Measurements from ENCODE around the gene CES5A.
"Not testable (repeated sequence)": the region's sequence is repeated elsewhere in the genome, so short reads cannot be mapped to it uniquely, and the experiment has no call there.

CES5A gene

DNA sequence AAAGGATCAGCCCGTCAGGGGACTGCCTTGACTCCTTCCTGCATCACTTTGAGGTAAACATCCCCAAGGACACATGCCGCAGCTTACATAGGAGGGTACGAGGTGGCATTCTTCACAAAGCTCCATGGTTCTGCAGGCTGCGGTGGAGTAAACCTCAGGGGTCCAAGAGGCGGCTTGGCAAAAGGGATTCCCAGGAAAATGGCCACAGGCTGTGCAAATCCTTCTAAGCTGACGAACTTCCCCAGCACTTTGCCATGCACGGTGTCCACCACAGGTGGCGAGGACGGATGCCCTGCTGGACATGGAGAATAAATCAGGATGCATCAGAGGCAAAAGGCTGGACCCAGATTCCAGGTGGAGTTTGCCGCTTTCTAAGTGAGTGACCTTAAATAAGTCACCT is 46.5 kb downstream of the CES5A start:
- DNase-seq = no peak

DNA sequence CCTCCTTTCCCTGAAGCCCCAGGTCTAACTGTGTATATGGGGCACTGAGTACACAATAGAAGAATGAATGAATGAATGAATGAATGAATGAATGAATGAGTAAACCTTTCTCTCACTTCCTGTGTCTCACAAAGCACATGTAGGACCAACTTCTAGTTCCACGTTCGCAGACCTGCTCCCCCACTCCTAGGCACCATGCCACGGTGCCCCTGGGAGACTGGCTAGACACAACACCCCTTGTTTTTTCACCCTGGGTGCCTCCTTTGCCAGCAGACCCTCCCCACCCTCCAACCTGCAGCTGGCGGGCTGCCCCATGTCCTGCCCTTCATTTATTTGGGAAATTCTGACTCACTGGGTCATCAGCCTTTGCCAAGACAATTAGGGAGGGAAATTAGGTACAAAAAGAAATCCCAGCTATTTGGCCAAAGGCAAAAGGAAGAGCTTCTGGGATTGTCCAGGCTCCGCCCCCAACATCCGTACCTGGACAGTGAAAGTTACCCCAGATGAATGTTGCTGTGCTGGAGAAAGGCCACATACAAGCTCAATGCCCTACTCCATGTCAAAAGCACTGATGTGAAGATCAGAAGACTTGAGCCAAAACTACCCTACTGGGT is 50.0 kb downstream of the CES5A start:
- no peak for DNase-seq

DNA sequence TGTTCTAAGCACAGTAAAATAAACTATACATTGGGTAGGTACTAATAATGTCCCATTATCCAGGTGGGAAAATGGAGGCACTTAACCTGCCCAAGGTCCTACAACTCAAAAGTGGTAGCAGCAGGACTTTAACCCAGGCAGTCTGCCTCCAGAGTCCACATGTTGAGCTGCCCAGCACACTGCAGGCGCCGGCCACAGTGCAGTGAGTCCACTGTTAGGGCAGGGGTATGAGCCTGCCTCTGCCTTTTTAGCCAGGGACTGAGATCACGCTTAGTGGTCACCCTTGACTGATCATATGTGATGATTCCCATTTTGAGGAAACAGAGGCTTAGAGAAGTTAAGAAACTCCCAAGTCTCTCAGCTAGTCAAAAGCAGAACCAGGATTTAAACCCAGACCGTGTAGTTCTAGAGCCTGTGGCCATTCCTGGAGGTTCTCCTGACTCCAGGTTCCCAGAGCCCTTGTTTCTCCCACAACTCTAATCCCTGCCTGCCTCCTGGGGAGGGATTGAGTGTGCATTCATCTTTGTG is 50.6 kb downstream of the CES5A start:
- DNase-seq = no peak

DNA sequence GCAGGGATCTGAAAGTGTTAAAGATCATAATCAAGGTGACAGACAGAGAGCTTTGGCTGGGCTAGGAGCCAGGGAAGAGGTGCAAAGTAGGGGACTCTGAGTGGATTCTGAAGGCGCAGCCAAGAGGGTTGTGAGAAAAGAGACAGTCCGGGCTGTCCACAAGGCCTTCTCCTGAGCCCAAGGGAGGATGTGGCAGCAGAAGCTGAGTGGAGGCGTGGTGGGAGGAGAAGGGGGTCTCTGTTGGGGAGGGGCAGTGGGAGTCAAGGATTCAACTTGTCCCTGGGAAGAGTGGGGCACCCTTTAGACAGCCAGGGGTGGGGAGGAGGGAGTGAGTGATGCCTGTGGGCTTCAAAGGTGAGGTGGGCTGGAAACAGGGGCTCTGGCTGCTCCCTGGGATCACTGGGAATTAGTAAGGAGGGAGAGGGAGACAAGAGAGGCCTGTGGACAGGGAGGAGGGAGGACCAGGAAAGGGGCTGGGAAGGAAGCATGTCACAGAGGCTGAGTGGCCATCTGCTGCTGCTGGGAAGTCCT is 52.8 kb downstream of the CES5A start:
- DNase-seq = no peak

DNA sequence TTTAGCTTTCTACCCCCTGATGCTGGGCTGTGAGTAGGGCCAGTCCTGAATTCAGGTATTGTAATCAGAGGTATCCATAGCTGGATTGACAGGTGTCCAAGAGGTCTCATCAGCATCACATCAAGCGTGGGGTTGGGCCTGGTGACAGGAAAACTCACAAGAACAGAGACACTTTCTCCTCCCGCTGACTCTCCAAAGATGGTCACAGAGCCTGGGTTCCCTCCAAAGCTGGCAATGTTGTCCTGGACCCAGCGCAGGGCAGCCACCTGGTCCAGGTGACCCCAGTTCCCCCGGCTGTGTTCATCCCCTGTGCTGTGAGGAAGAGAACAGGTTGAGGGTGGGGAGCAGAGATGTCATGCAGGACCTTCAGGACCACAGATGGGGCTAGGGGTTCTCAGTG is 54.0 kb downstream of the CES5A start:
- DNase-seq = no peak

DNA sequence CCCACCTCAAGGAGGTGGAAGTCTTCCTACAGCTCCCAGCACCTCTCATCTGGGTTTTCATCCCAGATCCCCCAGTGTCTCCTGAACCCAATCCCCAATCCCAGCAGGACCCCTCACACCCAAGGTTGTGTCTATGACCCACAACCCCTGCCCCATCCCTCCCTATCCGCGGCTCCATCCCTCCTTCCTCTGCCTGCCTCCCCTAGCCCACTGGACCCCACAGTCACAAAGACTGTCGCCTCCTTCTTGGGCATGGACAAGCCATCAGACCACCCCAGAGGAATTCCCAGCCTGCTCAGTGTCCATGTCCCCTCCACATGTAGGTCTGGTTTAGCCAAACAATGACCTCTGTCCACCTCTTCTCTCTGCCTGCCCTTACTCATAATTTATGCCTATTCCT is 54.6 kb downstream of the CES5A start:
- no peak for DNase-seq

DNA sequence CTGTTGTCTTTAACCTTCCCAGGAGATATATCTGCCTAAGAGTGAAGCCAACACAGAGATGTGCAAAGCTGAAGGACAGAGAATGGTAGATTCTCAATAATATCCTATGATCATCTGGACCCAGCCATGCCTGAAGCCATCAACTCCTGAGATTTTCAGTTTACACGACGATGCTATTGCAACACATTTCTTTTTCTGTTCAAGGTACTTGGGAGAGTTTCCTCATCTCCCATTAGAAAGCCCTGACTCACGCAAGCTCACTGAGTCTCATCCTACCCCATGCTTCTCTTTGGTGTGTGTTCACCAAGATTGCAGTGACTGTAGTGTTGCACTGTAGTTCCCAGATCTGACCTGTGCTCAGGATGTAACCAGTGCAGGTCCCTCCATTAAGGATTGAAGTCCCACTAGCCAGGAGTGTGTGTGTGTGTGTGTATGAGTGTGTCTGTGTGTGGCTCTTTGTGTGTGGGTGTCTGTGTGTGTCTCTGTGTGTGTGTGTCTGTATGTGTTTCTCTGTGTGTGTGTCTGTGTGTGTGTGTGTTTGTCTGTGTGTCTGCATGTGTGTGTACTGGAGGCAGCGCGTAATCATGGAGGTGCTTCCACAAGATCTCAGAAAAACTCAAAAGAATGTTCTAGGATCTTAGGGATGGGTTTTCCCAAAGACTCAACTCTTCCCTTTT is 57.8 kb downstream of the CES5A start:
- DNase-seq = no peak

DNA sequence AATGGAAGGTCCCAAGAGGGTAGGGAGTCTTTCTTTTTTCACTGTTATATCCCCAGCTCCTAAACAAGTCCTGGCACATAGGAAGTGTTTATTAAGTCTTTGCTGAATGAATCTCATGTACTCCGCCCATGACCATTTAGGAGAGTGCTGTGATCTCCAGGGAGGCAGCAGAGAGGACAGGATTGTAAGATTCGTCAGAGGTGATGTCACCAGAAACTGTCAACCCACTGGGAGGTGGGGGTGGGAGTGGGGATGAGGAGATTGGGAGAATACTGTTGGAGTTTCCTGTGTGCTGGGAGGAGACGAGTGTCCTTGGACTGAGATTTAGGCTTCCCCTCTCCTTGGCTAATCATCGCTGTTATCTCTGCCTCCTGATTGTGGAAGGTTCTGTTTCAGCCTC is 59.0 kb downstream of the CES5A start:
- DNase-seq = not testable (repeated sequence)

DNA sequence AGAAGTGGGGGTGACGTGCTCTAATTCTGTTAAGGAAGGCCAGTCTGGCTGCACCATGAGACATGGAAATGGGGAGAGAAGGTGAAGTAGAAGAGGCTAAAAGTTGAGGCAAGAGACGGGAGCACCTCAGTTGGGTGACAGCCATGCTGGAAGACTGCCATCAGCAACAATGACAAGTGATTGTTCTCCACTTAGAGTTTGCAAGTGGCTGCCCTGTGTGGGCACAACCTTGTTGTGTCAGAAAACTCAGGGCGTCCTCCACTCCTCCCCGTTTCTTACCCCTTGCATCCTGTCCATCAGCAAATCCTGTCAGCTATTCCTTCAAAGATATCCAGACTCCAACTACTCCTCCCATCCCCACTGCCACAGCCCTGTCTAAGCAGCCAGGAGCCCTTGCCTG is 59.9 kb downstream of the CES5A start:
- no peak for DNase-seq

DNA sequence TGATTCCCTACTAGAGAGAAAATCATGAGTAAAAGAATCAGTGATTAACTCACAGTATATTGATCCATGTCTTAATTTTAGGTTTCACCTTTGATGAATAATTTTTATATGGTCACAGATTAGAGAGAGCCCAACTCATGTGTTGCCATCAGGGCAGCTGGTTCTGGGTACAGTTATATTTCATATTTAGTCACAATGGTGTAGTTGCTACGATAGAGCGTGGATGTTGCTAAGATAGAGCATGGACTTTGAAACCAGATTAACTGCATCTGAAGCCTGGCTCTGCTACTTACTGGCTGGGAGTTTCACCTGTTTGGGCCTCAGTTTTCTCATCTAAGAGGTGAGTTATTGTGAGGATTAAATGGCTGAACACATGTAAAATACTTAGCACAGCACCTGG is 61.0 kb downstream of the CES5A start:
- not testable (repeated sequence) for DNase-seq

DNA sequence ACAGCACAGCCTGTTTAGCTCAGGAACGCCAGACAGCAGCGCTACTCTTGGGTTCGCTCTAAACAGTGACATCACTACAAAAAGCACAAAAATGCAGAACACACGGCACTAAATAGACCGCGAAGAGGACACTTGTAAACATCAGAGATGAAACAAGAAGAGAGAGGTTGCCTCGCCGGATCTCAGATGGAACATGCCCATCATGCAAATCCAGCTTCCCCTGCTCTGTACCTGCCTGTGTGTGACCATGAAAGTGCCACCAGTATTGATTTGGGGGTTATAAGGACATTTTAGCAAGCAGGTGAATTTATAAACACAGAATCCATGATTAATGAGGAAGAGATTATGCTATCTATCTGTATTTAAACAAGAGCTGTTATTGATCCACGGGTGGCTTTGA is 61.4 kb downstream of the CES5A start:
- DNase-seq = not testable (repeated sequence)

DNA sequence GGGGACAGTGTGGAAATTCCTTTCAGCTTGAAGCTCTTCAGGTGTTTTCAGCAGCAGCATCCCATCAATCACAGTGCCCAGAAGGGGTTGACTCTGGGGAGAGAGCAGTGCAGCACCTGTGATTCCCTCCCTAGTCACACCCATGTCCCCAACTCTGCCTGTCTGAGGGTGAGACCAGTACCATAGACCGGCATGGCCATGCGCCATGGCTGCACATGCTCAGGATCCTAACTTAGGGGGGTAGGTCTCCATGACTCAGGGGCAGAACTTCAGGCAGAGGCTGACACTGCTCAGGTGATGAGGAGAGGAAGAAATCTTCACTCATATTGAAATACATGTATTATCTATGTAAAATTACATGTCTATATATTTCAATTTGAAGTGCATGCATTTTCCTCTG is 62.2 kb downstream of the CES5A start:
- DNase-seq = no peak

DNA sequence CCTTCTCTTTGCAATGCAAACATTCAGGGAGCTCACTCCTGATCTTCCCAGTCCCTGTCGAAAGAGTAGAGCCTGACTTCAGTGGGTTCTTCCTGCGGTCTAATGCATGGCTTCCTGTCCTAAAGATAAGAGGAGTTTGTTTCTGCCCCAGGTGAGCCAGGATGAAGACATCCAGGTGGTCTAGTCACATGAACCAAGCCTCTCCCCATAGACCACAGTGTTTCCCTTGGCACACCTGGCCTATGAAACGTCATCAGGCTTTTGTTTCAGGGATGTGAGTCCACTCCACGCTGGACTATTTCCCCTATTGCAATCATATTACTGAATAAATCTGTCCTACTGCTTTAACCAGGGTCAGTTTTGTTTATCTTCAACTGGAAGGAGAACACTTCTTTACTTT is 63.4 kb downstream of the CES5A start:
- no peak for DNase-seq

DNA sequence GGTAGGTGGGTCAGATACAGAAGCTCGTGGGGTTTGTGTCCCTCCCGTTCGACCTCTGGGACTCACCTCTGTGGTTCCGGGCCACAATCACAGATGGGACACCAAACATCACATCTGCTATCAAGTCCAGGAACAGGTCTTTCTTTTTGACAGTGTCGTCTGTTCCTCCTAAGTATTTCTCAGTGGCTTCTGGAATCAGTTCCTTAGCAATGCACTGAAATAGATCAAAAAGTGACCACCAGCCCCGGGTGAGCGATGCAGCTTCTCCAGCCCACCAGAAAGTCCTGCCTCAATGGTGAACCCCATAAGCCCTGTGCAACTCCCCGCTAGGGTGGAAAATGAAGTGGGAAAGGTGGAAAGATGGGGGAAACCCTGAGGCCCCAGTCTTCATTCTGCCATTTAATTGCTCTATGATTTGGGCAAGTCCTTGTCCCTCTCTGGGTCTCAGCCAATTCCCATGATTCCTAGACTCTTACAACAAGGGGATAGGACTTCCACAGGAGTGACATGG is 64.7 kb downstream of the CES5A start:
- no peak for DNase-seq

DNA sequence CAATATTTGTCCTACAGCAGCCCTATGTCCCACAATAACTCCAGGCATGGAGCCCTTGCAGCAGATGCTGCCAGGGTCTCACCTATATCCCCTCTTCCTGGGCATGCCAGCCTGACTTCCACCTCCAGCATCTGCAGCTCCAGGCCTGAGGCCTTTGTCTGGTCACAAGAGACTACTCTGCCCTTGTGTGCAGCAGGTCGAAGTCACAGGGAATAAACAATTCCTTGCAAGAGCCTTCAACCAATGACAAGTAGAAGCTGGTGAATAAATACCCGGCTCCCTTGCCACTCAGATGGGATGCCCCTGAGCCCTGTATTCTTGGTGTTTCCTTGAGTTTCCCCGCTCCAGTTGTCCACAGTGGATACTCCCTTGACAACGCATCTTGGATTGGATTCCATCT is 65.3 kb downstream of the CES5A start:
- no peak for DNase-seq

DNA sequence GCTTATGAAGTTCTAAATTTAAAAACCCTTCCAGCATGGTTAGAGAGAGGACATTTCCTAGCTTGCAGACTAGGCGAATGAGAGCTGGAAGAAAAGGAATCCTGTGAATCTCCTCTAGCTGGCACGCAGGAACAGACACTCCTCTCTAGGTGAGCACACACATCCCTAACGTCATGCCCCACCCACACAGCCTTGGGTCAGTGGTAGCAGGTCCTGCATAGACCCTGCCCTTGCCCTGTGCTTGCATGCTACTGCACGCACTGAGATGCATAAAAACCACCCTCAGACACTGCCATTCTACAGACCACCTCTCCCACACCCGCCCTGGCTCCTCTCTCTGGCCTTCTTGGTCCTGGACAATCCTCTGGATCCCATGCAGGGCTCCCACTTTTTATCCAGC is 65.8 kb downstream of the CES5A start:
- DNase-seq = no peak

DNA sequence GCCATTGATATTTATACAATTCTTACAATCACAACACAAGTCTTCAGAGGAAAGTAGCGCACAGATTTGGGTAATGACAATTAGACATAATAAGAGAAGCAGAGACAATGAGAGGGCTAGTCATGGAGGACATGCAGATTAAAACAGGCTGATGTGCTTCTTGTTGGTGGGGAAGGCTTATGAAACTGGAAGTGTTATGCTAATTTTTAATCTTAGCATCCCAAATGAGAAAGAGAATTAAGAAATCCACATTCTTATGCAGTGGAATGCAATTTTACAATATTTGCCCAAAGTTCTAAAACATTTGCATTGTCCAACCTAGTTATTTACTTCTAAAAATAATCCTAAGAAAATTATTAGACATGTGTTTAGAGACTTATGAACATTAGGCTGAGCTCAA is 66.9 kb downstream of the CES5A start:
- DNase-seq = not testable (repeated sequence)

DNA sequence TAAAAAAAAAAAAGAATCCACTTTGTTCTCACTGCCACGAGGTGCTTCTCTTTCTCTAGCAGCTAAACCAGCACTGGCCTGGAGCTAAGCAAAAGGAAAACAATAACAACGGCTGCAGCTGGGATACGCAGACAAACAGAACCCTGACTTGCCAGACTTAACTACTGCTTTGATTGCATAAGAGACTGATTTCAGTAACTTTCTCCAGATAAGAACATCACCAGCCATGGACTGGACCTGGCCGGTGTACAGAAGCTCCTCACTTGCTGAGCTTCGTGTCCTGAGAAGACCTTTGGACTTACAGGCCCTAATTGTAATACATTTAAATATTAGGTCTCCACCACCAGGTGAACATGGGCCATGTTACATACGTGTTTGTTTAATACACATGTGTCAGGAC is 70.1 kb downstream of the CES5A start:
- not testable (repeated sequence) for DNase-seq

DNA sequence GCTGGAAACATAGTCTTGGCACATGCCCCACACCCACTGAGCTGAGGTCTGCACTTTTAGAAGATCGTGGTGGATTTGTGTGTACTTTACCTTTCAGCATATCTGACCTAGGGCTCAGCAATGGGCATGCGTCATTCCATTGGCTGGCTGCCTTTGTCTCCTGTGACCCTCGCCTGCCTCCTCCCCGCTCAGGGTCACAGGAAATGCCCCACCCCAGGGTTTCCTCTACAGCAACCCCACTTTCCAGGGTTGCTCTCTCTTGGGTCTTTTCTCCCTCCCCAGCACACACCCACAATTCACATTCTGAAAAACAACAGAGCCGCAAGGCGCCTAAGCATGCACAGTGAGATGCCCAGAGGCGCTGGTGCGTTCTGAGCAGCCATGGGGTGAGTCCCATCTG is 71.5 kb downstream of the CES5A start:
- not testable (repeated sequence) for DNase-seq

Data from NCI-H1105 treated with DMSO at 0.1 percent for 48 hours (cell line).